CD4-positive, alpha-beta T cell (primary cell): ENCODE measurements around the gene RNU6-1. TPM values are rescaled to one million over a fixed set of nuclear protein-coding genes. Genes with fewer than 3 reads are reported as not detected.

Source experiments
- ATAC-seq: fragments of 200-7000 bp; cut with Tn5 transposase; one replicate; pipeline ENCODE4 v1.10.0; 2022; ENCODE audit warnings: mild to moderate bottlenecking; ENCODE audit not compliant: poor library complexity
- CTCF ChIA-PET: fragments of 350-600 bp; sonication (Branson Sonifier 250); formaldehyde crosslinking; loops from one replicate; lab custom pipeline; 2021; ENCODE audit warnings: antibody characterized with exemption, inconsistent platforms; lab: Charles Lee
- POLR2A ChIA-PET: fragments of 350-600 bp; sonication (Branson Sonifier 250); formaldehyde crosslinking; loops from one replicate; lab custom pipeline; 2021; ENCODE audit warnings: antibody characterized with exemption, inconsistent platforms; lab: Charles Lee
- DNase-seq, 14 experiments: peaks; one replicate each; pipeline ENCODE4 v3.0.0-alpha.2; 2013 to 2020; ENCODE audit warnings: mixed read lengths in 2 of 14
- H3K27ac ChIP-seq, 2 donors: one replicate each; pipeline versions ENCODE4 v1.5.1 to v1.7.0; 2013; ENCODE audit warnings: low read length in 2 of 2, low read depth in 1 of 2, mild to moderate bottlenecking in 1 of 2
- H3K27me3 ChIP-seq, 2 experiments: 1 replicate in 1 of 2; 2 replicates in 1 of 2; pipeline versions ENCODE4 v1.6.1 to v1.7.0; 2013; ENCODE audit warnings: low read length in 2 of 2, control low read depth in 1 of 2, mild to moderate bottlenecking in 1 of 2, moderate library complexity in 1 of 2; ENCODE audit not compliant: insufficient read depth in 2 of 2, control insufficient read depth in 1 of 2
- H3K36me3 ChIP-seq: one replicate; pipeline ENCODE4 v1.6.1; 2013; ENCODE audit warnings: low read length, control low read depth; ENCODE audit not compliant: insufficient read depth
- H3K4me1 ChIP-seq: one replicate; pipeline ENCODE4 v1.6.1; 2013; ENCODE audit warnings: low read length, control low read depth; ENCODE audit not compliant: insufficient read depth
- H3K4me3 ChIP-seq: one replicate; pipeline ENCODE4 v1.5.1; 2013; ENCODE audit warnings: mild to moderate bottlenecking, low read length, moderate library complexity
- H3K9me3 ChIP-seq, 2 experiments: 1 replicate in 1 of 2; 2 replicates in 1 of 2; pipeline versions ENCODE4 v1.6.1 to v1.7.0; 2013; ENCODE audit warnings: low read length in 2 of 2, mild to moderate bottlenecking in 2 of 2, control low read depth in 1 of 2, moderate library complexity in 1 of 2; ENCODE audit not compliant: control insufficient read depth in 1 of 2, insufficient read depth in 1 of 2
- H3K27ac Mint-ChIP-seq: one replicate; pipeline ENCODE4 v1.8.0; 2020; ENCODE audit warnings: mixed read lengths
- H3K27me3 Mint-ChIP-seq: one replicate; pipeline ENCODE4 v1.8.0; 2021; ENCODE audit warnings: mixed read lengths
- H3K36me3 Mint-ChIP-seq: one replicate; pipeline ENCODE4 v1.8.0; 2021; ENCODE audit warnings: low read depth, mixed read lengths
- H3K4me1 Mint-ChIP-seq: one replicate; pipeline ENCODE4 v1.8.0; 2021; ENCODE audit warnings: low read depth, mixed read lengths
- H3K4me3 Mint-ChIP-seq: one replicate; pipeline ENCODE4 v1.8.0; 2020; ENCODE audit warnings: mild to moderate bottlenecking, mixed read lengths
- H3K9me3 Mint-ChIP-seq: one replicate; pipeline ENCODE4 v1.8.0; 2020; ENCODE audit warnings: mixed read lengths
- intact Hi-C, 2 experiments: fragments of 100-400 bp; cut with DNase I in 1 of 2; cut with micrococcal nuclease in 1 of 2; formaldehyde crosslinking; loops; one replicate each; pipeline versions ENCODE4 v1.15.1 to v1.9.0; 2023 to 2025; cut with DNase I, micrococcal nuclease
- total RNA-seq, 174 experiments: library from RNA in 2 of 174; stranded (reverse) in 2 of 174; gene quantifications; one replicate each; pipeline ENCODE4 v1.2.3 and lab custom pipeline; 2021 to 2026
- TF ChIP-seq, protein P1 (sequence below): fragments of 200-600 bp; IDR thresholded peaks from one replicate; pipeline ENCODE4 v1.8.0; 2022; ENCODE audit warnings: antibody characterized with exemption, mild to moderate bottlenecking

The RNU6-1 gene
- total RNA-seq, 2 experiments from 2014 or later: not detected

DNA sequence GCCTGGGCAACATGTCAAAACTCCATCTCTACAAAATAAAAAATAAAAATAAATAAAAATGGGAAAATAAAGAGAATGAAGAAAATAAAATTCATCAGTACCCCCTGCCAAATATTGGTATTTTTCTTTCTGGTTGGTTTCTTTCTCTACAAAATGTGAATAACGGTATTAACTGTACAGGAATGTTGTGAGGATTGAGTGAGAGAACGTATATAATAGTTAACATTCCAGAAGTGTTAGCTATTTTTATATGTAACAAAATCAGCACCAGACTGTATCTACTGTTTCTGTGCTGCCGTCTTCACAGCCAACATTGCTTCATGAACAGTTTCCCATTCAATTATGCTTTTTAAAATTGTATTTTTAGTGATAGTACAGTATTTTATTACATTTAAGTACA, 25.5 kb upstream of the RNU6-1 start:
- CTCF ChIA-PET: no interaction called here
- Histone ChIP-seq H3K9me3 (peaks cover 0 to 7% of the 10 kb centered on the region in 2 experiments), H3K27ac (no peak overlapping the region), H3K4me1 (peaks cover 10% of the 10 kb centered on the region), H3K4me3 (no peak overlapping the region), H3K36me3 (no peaks in the 10 kb centered on the region), H3K27me3 (no peaks in the 10 kb centered on the region)
- H3K9me3 Mint-ChIP-seq: no peaks in the 10 kb centered on the region
- H3K36me3 Mint-ChIP-seq: no peaks in the 10 kb centered on the region
- intact Hi-C loops: no loop called here
- H3K4me3 Mint-ChIP-seq: no peak overlapping the region
- H3K27ac Mint-ChIP-seq: no peak overlapping the region
- no peaks in the 10 kb centered on the region for H3K4me1 Mint-ChIP-seq
- H3K27me3 Mint-ChIP-seq: peaks cover 15% of the 10 kb centered on the region
- TF ChIP-seq, protein P1, sequence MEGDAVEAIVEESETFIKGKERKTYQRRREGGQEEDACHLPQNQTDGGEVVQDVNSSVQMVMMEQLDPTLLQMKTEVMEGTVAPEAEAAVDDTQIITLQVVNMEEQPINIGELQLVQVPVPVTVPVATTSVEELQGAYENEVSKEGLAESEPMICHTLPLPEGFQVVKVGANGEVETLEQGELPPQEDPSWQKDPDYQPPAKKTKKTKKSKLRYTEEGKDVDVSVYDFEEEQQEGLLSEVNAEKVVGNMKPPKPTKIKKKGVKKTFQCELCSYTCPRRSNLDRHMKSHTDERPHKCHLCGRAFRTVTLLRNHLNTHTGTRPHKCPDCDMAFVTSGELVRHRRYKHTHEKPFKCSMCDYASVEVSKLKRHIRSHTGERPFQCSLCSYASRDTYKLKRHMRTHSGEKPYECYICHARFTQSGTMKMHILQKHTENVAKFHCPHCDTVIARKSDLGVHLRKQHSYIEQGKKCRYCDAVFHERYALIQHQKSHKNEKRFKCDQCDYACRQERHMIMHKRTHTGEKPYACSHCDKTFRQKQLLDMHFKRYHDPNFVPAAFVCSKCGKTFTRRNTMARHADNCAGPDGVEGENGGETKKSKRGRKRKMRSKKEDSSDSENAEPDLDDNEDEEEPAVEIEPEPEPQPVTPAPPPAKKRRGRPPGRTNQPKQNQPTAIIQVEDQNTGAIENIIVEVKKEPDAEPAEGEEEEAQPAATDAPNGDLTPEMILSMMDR: no peak
- ATAC-seq (no peak), DNase-seq (no peak)
- POLR2A ChIA-PET: no interaction called here

DNA sequence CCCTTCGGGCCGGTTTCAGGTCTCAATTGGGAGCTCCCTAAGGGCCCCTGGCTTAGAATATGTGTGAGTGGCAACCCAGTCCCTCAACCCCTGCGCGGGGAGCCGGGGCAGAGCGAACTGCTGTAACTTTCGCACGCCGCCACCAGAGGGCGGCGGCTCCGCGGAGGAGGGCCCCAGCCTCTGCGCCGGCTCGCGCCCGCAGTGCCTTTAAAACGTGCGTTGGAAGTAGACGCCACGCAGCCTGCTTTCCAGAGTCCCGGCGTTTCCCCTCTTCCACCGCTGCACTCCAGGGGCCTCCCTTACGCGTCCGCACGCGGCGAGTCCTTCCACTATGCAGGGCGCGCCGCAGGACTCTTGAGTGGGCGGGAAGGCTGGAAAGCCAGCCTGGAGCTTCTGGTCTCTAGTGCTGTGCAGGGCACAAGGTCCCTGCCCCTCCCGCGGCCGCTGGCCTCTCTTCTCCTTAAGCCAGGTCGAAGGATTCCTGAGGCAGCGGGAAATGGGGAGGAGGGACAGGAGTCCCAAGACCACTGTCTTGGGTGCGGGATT, 23.7 kb upstream of the RNU6-1 start:
- peaks cover 8% of the 10 kb centered on the region for H3K27me3 Mint-ChIP-seq
- DNase-seq: peak; percentile 49 to 85 (median 64)
- H3K4me1 Mint-ChIP-seq: no peaks in the 10 kb centered on the region
- Histone ChIP-seq H3K36me3 (no peaks in the 10 kb centered on the region), H3K4me1 (peaks cover 10% of the 10 kb centered on the region), H3K27ac (no peak overlapping the region), H3K4me3 (peak overlapping the region; percentile 42), H3K9me3 (no peaks in the 10 kb centered on the region), H3K27me3 (no peaks in the 10 kb centered on the region)
- H3K9me3 Mint-ChIP-seq: no peaks in the 10 kb centered on the region
- intact Hi-C loops: loop anchor here (1.0 to 2.0 kb wide), 4 partner anchors 291 to 348 kb away; no protein-coding TSS in a partner anchor
- CTCF ChIA-PET: interaction anchor here (0.6 to 1.6 kb wide), 4 partner anchors 11 to 291 kb away, joined by 3 to 9 read pairs (median 6); no protein-coding TSS in a partner anchor
- POLR2A ChIA-PET: interaction anchor here (0.8 kb wide), 1 partner anchor 291 kb away, joined by 3 read pairs; no protein-coding TSS in a partner anchor
- TF ChIP-seq, protein P1: peak; percentile 95
- H3K36me3 Mint-ChIP-seq: no peaks in the 10 kb centered on the region
- no peak overlapping the region for H3K27ac Mint-ChIP-seq
- H3K4me3 Mint-ChIP-seq: no peak overlapping the region
- peak; percentile 99 for ATAC-seq

DNA sequence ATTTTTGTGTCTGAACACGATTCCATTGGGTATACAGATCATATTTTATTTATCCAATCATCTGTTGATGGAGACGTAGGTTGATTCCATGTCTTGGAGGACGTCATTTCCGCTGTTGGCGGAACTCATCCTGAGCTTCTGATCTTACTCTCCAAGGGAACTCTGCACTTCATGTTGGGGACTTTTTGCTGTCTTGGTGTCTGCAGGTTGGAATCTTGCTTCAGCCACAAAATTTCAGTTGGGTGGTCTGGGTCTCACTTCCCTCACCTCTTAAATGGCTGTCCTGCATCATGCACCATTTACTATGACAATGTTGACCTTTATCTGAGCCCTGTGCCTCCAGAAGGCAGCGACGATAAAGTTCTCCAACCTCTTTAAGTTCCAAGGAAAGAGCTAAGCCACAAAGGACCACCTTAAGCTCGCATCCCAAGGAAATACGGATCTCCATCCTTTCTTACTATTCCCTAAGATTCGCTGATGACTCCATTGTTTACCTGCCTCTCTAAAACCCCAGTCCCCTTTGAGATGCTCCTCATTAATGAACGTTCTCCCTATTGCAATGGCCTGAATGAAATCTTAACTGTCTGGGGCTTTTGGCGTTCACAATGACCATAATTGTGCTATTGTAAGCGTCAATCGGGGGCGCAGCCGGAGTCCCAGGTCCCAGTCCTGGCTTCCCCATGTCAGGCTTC, 23.1 kb upstream of the RNU6-1 start:
- Mint-ChIP-seq H3K4me1 (no peaks in the 10 kb centered on the region), H3K4me3 (no peak overlapping the region), H3K27me3 (peaks cover 6% of the 10 kb centered on the region), H3K27ac (no peak overlapping the region), H3K9me3 (no peaks in the 10 kb centered on the region), H3K36me3 (no peaks in the 10 kb centered on the region)
- Histone ChIP-seq H3K27me3 (no peaks in the 10 kb centered on the region), H3K4me3 (no peak overlapping the region), H3K36me3 (no peaks in the 10 kb centered on the region), H3K4me1 (peaks cover 10% of the 10 kb centered on the region), H3K9me3 (no peaks in the 10 kb centered on the region), H3K27ac (no peak overlapping the region)
- no peak for ATAC-seq
- no peak for DNase-seq
- TF ChIP-seq, protein P1: no peak
- ChIA-PET POLR2A (no interaction called here), CTCF (interaction anchor here (0.6 to 1.6 kb wide), 3 partner anchors 13 to 292 kb away, joined by 3 to 9 read pairs (median 7); no protein-coding TSS in a partner anchor)
- intact Hi-C loops: loop anchor here (1.0 to 2.0 kb wide), 4 partner anchors 291 to 348 kb away; no protein-coding TSS in a partner anchor
